HG03354 (cell line): ENCODE results near the gene CAMK1D.

Experiments used
- ATAC-seq: cut with Tn5 transposase; IDR thresholded peaks from one replicate; pipeline ENCODE4 v1.9.1; 2021; ENCODE audit warnings: mild to moderate bottlenecking; ENCODE audit not compliant: unreplicated experiment, poor library complexity, severe bottlenecking

CAMK1D gene

GRCh38 chr10:12657489-12657888 is 308.1 kb downstream of the CAMK1D start:
- no peak for ATAC-seq

- no peak for ATAC-seq
Measured at GRCh38 chr10:12658526-12658925, 309.2 kb downstream of the CAMK1D start.

GRCh38 chr10:12659706-12660105 is 310.4 kb downstream of the CAMK1D start:
- no peak for ATAC-seq

GRCh38 chr10:12660812-12661211 is 311.5 kb downstream of the CAMK1D start:
- ATAC-seq, result no peak

- no peak for ATAC-seq
Measured at GRCh38 chr10:12661671-12662070, 312.3 kb downstream of the CAMK1D start.

- no peak for ATAC-seq
Measured at GRCh38 chr10:12663863-12664262, 314.5 kb downstream of the CAMK1D start.

GRCh38 chr10:12665501-12665900 is 316.2 kb downstream of the CAMK1D start:
- ATAC-seq, result no peak

- ATAC-seq, result no peak
Measured at GRCh38 chr10:12667052-12667451, 317.7 kb downstream of the CAMK1D start.

- no peak for ATAC-seq
Measured at GRCh38 chr10:12668634-12669033, 319.3 kb downstream of the CAMK1D start.

- ATAC-seq, result no peak
Measured at GRCh38 chr10:12670004-12670403, 320.7 kb downstream of the CAMK1D start.

- ATAC-seq, result no peak
Measured at GRCh38 chr10:12675186-12675585, 325.8 kb downstream of the CAMK1D start.

- no peak for ATAC-seq
Measured at GRCh38 chr10:12679636-12680035, 330.3 kb downstream of the CAMK1D start.

GRCh38 chr10:12681252-12681651 is 331.9 kb downstream of the CAMK1D start:
- ATAC-seq, result no peak

- no peak for ATAC-seq
Measured at GRCh38 chr10:12684784-12685183, 335.4 kb downstream of the CAMK1D start.

- no peak for ATAC-seq
Measured at GRCh38 chr10:12685261-12686058, 336.1 kb downstream of the CAMK1D start.

- ATAC-seq, result no peak
Measured at GRCh38 chr10:12687996-12688395, 338.6 kb downstream of the CAMK1D start.

- ATAC-seq, result no peak
Measured at GRCh38 chr10:12689893-12690292, 340.5 kb downstream of the CAMK1D start.

GRCh38 chr10:12690525-12691126 is 341.3 kb downstream of the CAMK1D start:
- ATAC-seq, result no peak

GRCh38 chr10:12691596-12691995 is 342.2 kb downstream of the CAMK1D start:
- no peak for ATAC-seq

- no peak for ATAC-seq
Measured at GRCh38 chr10:12697764-12698163, 348.4 kb downstream of the CAMK1D start.

GRCh38 chr10:12699258-12699700 is 349.9 kb downstream of the CAMK1D start:
- no peak for ATAC-seq
